SU-DHL-6 (cell line): ENCODE results near the gene ELMO1.

Experiments used
- H2AFZ ChIP-seq: fragments of 200-600 bp; sonication (generic); 2 replicates; pipeline ENCODE4 v1.6.1; 2014; ENCODE audit warnings: low read depth, mild to moderate bottlenecking, moderate library complexity, mixed read lengths, antibody characterized with exemption, low read length; ENCODE audit not compliant: severe bottlenecking
- H3F3A ChIP-seq: fragments of 200-600 bp; shearing (Covaris generic); 2 replicates; pipeline ENCODE4 v1.6.0; 2016; ENCODE audit warnings: antibody characterized with exemption, mild to moderate bottlenecking; ENCODE audit not compliant: insufficient read depth
- H3K27ac ChIP-seq: fragments of 200-600 bp; sonication (generic); 2 replicates; pipeline ENCODE4 v1.5.1; 2016; ENCODE audit warnings: low read depth, mild to moderate bottlenecking, low read length, moderate library complexity, mixed read lengths
- H3K27me3 ChIP-seq: fragments of 200-600 bp; sonication (generic), shearing (Covaris generic); 2 replicates; pipeline ENCODE4 v1.6.0; 2014; ENCODE audit warnings: mild to moderate bottlenecking, low read length
- H3K36me3 ChIP-seq: fragments of 200-600 bp; sonication (generic); 2 replicates; pipeline ENCODE4 v1.6.1; 2014; ENCODE audit warnings: mild to moderate bottlenecking, low read length, mixed read lengths
- H3K4me2 ChIP-seq: fragments of 300-600, 200-600 bp; shearing (Covaris generic), sonication (generic); 2 replicates; pipeline ENCODE4 v1.6.0; 2014; ENCODE audit warnings: low read length, low read depth, mild to moderate bottlenecking; ENCODE audit not compliant: poor library complexity, severe bottlenecking
- H3K4me3 ChIP-seq: fragments of 200-600 bp; sonication (generic); 2 replicates; pipeline ENCODE4 v1.5.1; 2014; ENCODE audit warnings: antibody characterized with exemption, low read length, mild to moderate bottlenecking, mixed read lengths; ENCODE audit not compliant: insufficient read depth, poor library complexity, severe bottlenecking
- H3K79me2 ChIP-seq: fragments of 200-600 bp; sonication (generic); 2 replicates; pipeline ENCODE4 v1.6.1; 2014; ENCODE audit warnings: mild to moderate bottlenecking, low read length, moderate library complexity; ENCODE audit not compliant: insufficient read depth
- H3K9ac ChIP-seq: fragments of 200-600 bp; sonication (generic); 2 replicates; pipeline ENCODE4 v1.7.0; 2014; ENCODE audit warnings: mild to moderate bottlenecking, low read length
- H3K9me2 ChIP-seq: fragments of 200-600 bp; sonication (generic); replicated peaks from 2 replicates; pipeline ENCODE4 v1.6.1; 2014; ENCODE audit warnings: low read length; ENCODE audit not compliant: insufficient read depth
- H3K9me3 ChIP-seq: fragments of 200-600 bp; sonication (generic); 2 replicates; pipeline ENCODE4 v1.6.1; 2014; ENCODE audit warnings: low read length, mixed read lengths; ENCODE audit not compliant: insufficient read depth
- H4K20me1 ChIP-seq: fragments of 200-600 bp; sonication (generic); 2 replicates; pipeline ENCODE4 v1.6.1; 2014; ENCODE audit warnings: low read depth, mild to moderate bottlenecking, antibody characterized with exemption, low read length, moderate library complexity, mixed read lengths
- CTCF ChIP-seq: fragments of 200-600 bp; sonication (generic); IDR thresholded peaks from one replicate; pipeline ENCODE4 v1.5.1; 2017; ENCODE audit warnings: antibody characterized with exemption, mild to moderate bottlenecking, low read length, moderate library complexity; ENCODE audit not compliant: insufficient read depth, poor library complexity, severe bottlenecking
- EZH2phosphoT487 ChIP-seq: fragments of 200-600 bp; sonication (generic), shearing (Covaris generic); conservative IDR thresholded peaks from 2 replicates; pipeline ENCODE4 v1.6.1; 2018; ENCODE audit warnings: mild to moderate bottlenecking, antibody characterized with exemption, low read length, moderate library complexity, mixed read lengths

The ELMO1 gene

GRCh38 chr7:37047260-37047659 is 401.4 kb downstream of the ELMO1 start:
- no peaks in the 10 kb centered on the region for H3K9me3 ChIP-seq
- H2AFZ ChIP-seq = no peak overlapping the region
- H3K4me3 ChIP-seq = no peak overlapping the region
- no peaks in the 10 kb centered on the region for H3K36me3 ChIP-seq
- no peaks in the 10 kb centered on the region for H3K27me3 ChIP-seq
- TF ChIP-seq CTCF = no peak
- no peak for TF ChIP-seq EZH2phosphoT487
- H3K9ac ChIP-seq = no peak overlapping the region
- no peaks in the 10 kb centered on the region for H3K79me2 ChIP-seq
- H3K27ac ChIP-seq = no peak overlapping the region
- 0 out of 2 replicates have a peak, but pooled peaks cover 5% of the 10 kb centered on the region for H3F3A ChIP-seq
- no peaks in the 10 kb centered on the region for H4K20me1 ChIP-seq
- no peaks in the 10 kb centered on the region for H3K9me2 ChIP-seq
- no peak overlapping the region for H3K4me2 ChIP-seq

DNA sequence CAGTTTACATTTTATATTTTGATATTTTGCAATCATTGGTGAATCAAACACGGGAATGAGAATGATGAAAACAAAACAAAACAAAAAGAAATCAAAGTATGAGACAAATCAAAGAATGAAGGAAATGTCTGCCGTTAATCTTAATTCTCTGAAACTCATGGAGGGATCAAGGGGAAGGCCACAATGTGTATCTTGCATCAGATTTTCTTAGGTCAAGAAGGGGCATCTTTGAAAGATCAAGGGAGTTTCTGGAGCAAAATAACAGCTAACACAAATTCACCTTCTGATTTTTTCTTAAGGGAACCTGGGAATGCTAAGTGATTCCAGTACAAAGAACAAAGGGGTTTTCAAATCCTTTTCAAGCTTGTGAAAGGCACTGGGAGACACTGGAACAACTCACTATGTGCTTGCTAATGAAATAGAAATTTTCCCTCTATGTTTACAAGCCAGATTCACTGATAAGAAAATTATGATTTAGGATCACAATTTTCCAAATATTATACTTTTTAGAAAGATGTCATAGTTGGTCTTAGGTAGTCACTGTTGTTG is 402.1 kb downstream of the ELMO1 start:
- Histone ChIP-seq H3K9ac (no peak overlapping the region), H3K27ac (no peak overlapping the region), H3K9me2 (no peaks in the 10 kb centered on the region), H4K20me1 (no peaks in the 10 kb centered on the region), H3K36me3 (no peaks in the 10 kb centered on the region), H3K79me2 (no peaks in the 10 kb centered on the region), H3K4me2 (no peak overlapping the region), H2AFZ (no peak overlapping the region), H3K4me3 (no peak overlapping the region), H3K27me3 (no peaks in the 10 kb centered on the region), H3K9me3 (no peaks in the 10 kb centered on the region), H3F3A (0 out of 2 replicates have a peak, but pooled peaks cover 5% of the 10 kb centered on the region)
- TF ChIP-seq CTCF (no peak), EZH2phosphoT487 (no peak)

- Histone ChIP-seq H3K27me3 (no peaks in the 10 kb centered on the region), H4K20me1 (no peaks in the 10 kb centered on the region), H3K79me2 (no peaks in the 10 kb centered on the region), H3K9me2 (no peaks in the 10 kb centered on the region), H3K4me2 (no peak overlapping the region), H3K4me3 (no peak overlapping the region), H3F3A (0 out of 2 replicates have a peak, but pooled peaks cover 5% of the 10 kb centered on the region), H2AFZ (no peak overlapping the region), H3K36me3 (no peaks in the 10 kb centered on the region), H3K9ac (no peak overlapping the region), H3K27ac (no peak overlapping the region), H3K9me3 (no peaks in the 10 kb centered on the region)
- TF ChIP-seq CTCF (no peak), EZH2phosphoT487 (no peak)
Observed at GRCh38 chr7:37045681-37046179, 402.9 kb downstream of the ELMO1 start.
